CD14-positive monocyte (primary cell): ENCODE measurements around the gene KLC4. TPM values are rescaled to one million over a fixed set of nuclear protein-coding genes. Genes with fewer than 3 reads are reported as not detected.

Experiments used
- DNase-seq, 3 donors: peaks; one replicate each; pipeline ENCODE4 v3.0.0-alpha.2; 2011 to 2022
- H2AFZ ChIP-seq: 2 replicates; pipeline ENCODE4 v1.6.0; 2012; ENCODE audit warnings: mild to moderate bottlenecking, low read depth, low read length, inconsistent platforms; ENCODE audit not compliant: insufficient read depth, poor library complexity, severe bottlenecking
- H3K27ac ChIP-seq, 2 donors: 1 replicate in 1 of 2; 2 replicates in 1 of 2; pipeline ENCODE4 v1.5.1; 2012 to 2013; ENCODE audit warnings: low read length in 2 of 2, control low read depth in 1 of 2, inconsistent platforms in 1 of 2, low read depth in 1 of 2, mild to moderate bottlenecking in 1 of 2
- H3K27me3 ChIP-seq, 2 donors: one replicate each; pipeline versions ENCODE4 v1.6.0 to v1.6.1; 2011 to 2013; ENCODE audit warnings: low read length in 2 of 2; ENCODE audit not compliant: control insufficient read depth in 2 of 2, insufficient read depth in 2 of 2
- H3K36me3 ChIP-seq, 2 donors: replicated peaks in 1 of 2; 1 replicate in 1 of 2; 2 replicates in 1 of 2; pipeline versions ENCODE4 v1.5.1 to v1.6.1; 2012 to 2013; ENCODE audit warnings: low read length in 2 of 2, control low read depth in 1 of 2, inconsistent platforms in 1 of 2, mild to moderate bottlenecking in 1 of 2; ENCODE audit not compliant: insufficient read depth in 2 of 2, control insufficient read depth in 1 of 2
- H3K4me1 ChIP-seq, 2 donors: 1 replicate in 1 of 2; 2 replicates in 1 of 2; pipeline versions ENCODE4 v1.5.1 to v1.6.1; 2012 to 2013; ENCODE audit warnings: low read length in 2 of 2, control low read depth in 1 of 2, inconsistent platforms in 1 of 2, mild to moderate bottlenecking in 1 of 2, moderate library complexity in 1 of 2; ENCODE audit not compliant: insufficient read depth in 2 of 2, control insufficient read depth in 1 of 2
- H3K4me2 ChIP-seq: replicated peaks from 2 replicates; pipeline ENCODE3; 2012; ENCODE audit warnings: low read length, moderate library complexity, mild to moderate bottlenecking; ENCODE audit not compliant: poor library complexity, severe bottlenecking; ENCODE audit errors: extremely low read depth
- H3K4me3 ChIP-seq, 3 experiments: fragments of 200-600 bp in 1 of 3; sonication (generic) in 1 of 3; replicated peaks in 1 of 3; 1 replicate in 2 of 3; 2 replicates in 1 of 3; pipeline ENCODE4 v1.5.1; 2011 to 2013; ENCODE audit warnings: low read length in 3 of 3, mild to moderate bottlenecking in 3 of 3, control low read depth in 2 of 3, low read depth in 2 of 3, inconsistent platforms in 1 of 3, moderate library complexity in 1 of 3
- H3K79me2 ChIP-seq: 2 replicates; pipeline ENCODE4 v1.6.0; 2012; ENCODE audit warnings: mild to moderate bottlenecking, control low read depth, inconsistent platforms, low read length, moderate library complexity; ENCODE audit not compliant: insufficient read depth
- H3K9ac ChIP-seq: 2 replicates; pipeline ENCODE4 v1.6.0; 2017; ENCODE audit warnings: low read length, mild to moderate bottlenecking; ENCODE audit not compliant: insufficient read depth, poor library complexity, severe bottlenecking
- H3K9me3 ChIP-seq, 2 donors: replicated peaks in 1 of 2; 1 replicate in 1 of 2; 2 replicates in 1 of 2; pipeline versions ENCODE4 v1.5.1 to v1.6.1; 2012 to 2013; ENCODE audit warnings: low read length in 2 of 2, control low read depth in 1 of 2; ENCODE audit not compliant: control insufficient read depth in 1 of 2, insufficient read depth in 1 of 2
- H4K20me1 ChIP-seq: 2 replicates; pipeline ENCODE4 v1.6.0; 2012; ENCODE audit warnings: mild to moderate bottlenecking, low read length, control low read depth, moderate library complexity; ENCODE audit not compliant: insufficient read depth
- H3K27ac Mint-ChIP-seq, 7 donors: one replicate each; pipeline ENCODE4 v1.8.0; 2020; ENCODE audit warnings: mild to moderate bottlenecking in 7 of 7, mixed read lengths in 7 of 7, moderate library complexity in 6 of 7, inconsistent platforms in 2 of 7
- H3K27me3 Mint-ChIP-seq, 3 donors: one replicate each; pipeline ENCODE4 v1.8.0; 2021 to 2022; ENCODE audit warnings: low read depth in 3 of 3, mild to moderate bottlenecking in 3 of 3, mixed read lengths in 3 of 3, moderate library complexity in 3 of 3, inconsistent platforms in 1 of 3
- H3K36me3 Mint-ChIP-seq, 2 donors: one replicate each; pipeline ENCODE4 v1.8.0; 2020; ENCODE audit warnings: mixed read lengths in 2 of 2, inconsistent platforms in 1 of 2, mild to moderate bottlenecking in 1 of 2
- H3K4me1 Mint-ChIP-seq: one replicate; pipeline ENCODE4 v1.8.0; 2020; ENCODE audit warnings: mild to moderate bottlenecking, mixed read lengths
- H3K4me3 Mint-ChIP-seq, 2 donors: one replicate each; pipeline ENCODE4 v1.8.0; 2020; ENCODE audit warnings: mild to moderate bottlenecking in 2 of 2, mixed read lengths in 2 of 2, moderate library complexity in 1 of 2
- H3K9me3 Mint-ChIP-seq, 7 donors: one replicate each; pipeline ENCODE4 v1.8.0; 2020 to 2022; ENCODE audit warnings: mixed read lengths in 7 of 7, mild to moderate bottlenecking in 6 of 7, moderate library complexity in 6 of 7, inconsistent platforms in 2 of 7
- CTCF ChIP-seq: fragments of 200-600 bp; IDR thresholded peaks from one replicate; pipeline ENCODE4 v1.8.0; 2022; ENCODE audit warnings: antibody characterized with exemption, mild to moderate bottlenecking
- WGBS: methylation state at CpG from one replicate; pipeline ENCODE4 v1.1.5; 2013; ENCODE audit warnings: missing lambda C conversion rate; ENCODE audit not compliant: insufficient coverage; 5-methylcytosine and 5-hydroxymethylcytosine counted together
- intact Hi-C, 2 donors: fragments of 100-400 bp; cut with micrococcal nuclease; formaldehyde crosslinking; loops; one replicate each; pipeline versions ENCODE4 v1.15.0 to v1.15.1; 2023
- polyA plus RNA-seq, 3 donors: library from polyadenylated mRNA; depleted of rRNA in 1 of 3; unstranded in 2 of 3; stranded (reverse) in 1 of 3; fragments of 300-500 nt in 2 of 3; fragments of >200 nt in 1 of 3; fragmentation: Illumina TruSeq in 2 of 3; gene quantifications; 1 replicate in 2 of 3; 2 replicates in 1 of 3; pipeline ENCODE4 v1.2.3, GENCODE V29; 2012 to 2021

KLC4 gene
- polyA plus RNA-seq, 3 donors, result 6.0 to 16.2 (median 6.1) TPM

GRCh38 chr6:43047998-43048397 is 11.4 kb upstream of the KLC4 start:
- H3K4me1 Mint-ChIP-seq, result peaks cover 17% of the 10 kb centered on the region
- H3K9me3 ChIP-seq, result no peaks in the 10 kb centered on the region
- no peak overlapping the region for H3K27ac ChIP-seq
- no peak overlapping the region for H3K9ac ChIP-seq
- H3K9me3 Mint-ChIP-seq, result peaks cover 0 to 2% (median 0%) of the 10 kb centered on the region in 7 donors
- H3K4me1 ChIP-seq, result peaks cover 5 to 6% of the 10 kb centered on the region in 2 donors
- peaks cover 2% of the 10 kb centered on the region for H3K79me2 ChIP-seq
- H2AFZ ChIP-seq, result no peak overlapping the region
- peaks cover 0 to 3% (median 1%) of the 10 kb centered on the region in 3 donors for H3K27me3 Mint-ChIP-seq
- no peak for TF ChIP-seq CTCF
- H3K27me3 ChIP-seq, result no peaks in the 10 kb centered on the region
- no peaks in the 10 kb centered on the region for H4K20me1 ChIP-seq
- H3K4me3 Mint-ChIP-seq, result no peak overlapping the region
- no peak overlapping the region for H3K4me3 ChIP-seq
- WGBS, result 93% methylated on average over 7 of the region's 7 CpGs
- H3K36me3 Mint-ChIP-seq, result peaks cover 56 to 79% of the 10 kb centered on the region in 2 donors
- DNase-seq, result no peak
- H3K4me2 ChIP-seq, result no peak overlapping the region
- peak overlapping the region in 1 of 7 donors; percentile 23 for H3K27ac Mint-ChIP-seq
- intact Hi-C loops, result no loop called here
- H3K36me3 ChIP-seq, result peaks cover 42 to 69% of the 10 kb centered on the region in 2 donors

DNA sequence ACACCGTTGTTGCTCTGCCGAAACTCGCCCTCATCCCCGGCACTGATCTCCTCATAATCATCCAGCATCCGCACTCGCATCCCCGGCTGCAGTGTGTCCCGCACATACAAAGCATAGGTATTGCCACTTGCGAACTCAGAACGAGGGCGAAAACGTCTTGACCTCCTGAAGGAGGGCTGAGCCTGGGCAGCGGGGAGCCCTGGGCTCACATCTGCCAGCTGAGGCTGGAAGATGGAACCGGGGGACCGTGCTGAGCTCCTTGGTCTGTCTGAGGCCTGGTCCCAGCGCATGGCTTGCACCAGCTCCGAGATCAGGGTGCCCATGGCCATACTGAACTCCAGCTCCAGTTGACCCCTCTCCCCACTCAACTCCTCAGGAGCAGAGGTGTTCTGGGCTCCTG is 8.4 kb upstream of the KLC4 start:
- Mint-ChIP-seq H3K4me1 (peaks cover 27% of the 10 kb centered on the region), H3K36me3 (peaks cover 44 to 59% of the 10 kb centered on the region in 2 donors), H3K4me3 (no peak overlapping the region), H3K9me3 (no peaks in the 10 kb centered on the region), H3K27ac (peak overlapping the region in 1 of 7 donors; percentile 15), H3K27me3 (peaks cover 0 to 5% (median 2%) of the 10 kb centered on the region in 3 donors)
- Histone ChIP-seq H3K9ac (no peak overlapping the region), H2AFZ (no peak overlapping the region), H4K20me1 (no peaks in the 10 kb centered on the region), H3K27me3 (no peaks in the 10 kb centered on the region), H3K9me3 (no peaks in the 10 kb centered on the region), H3K4me1 (peaks cover 11 to 20% of the 10 kb centered on the region in 2 donors), H3K27ac (no peak overlapping the region), H3K4me2 (no peak overlapping the region), H3K4me3 (no peak overlapping the region), H3K36me3 (peaks cover 30 to 53% of the 10 kb centered on the region in 2 donors), H3K79me2 (peaks cover 2% of the 10 kb centered on the region)
- TF ChIP-seq CTCF, result no peak
- 97% methylated on average over 15 of the region's 17 CpGs for WGBS
- DNase-seq, result no peak
- intact Hi-C loops, result loop anchor here in 1 of 2 donors (10.0 kb wide), 1 partner anchor 124 kb away; the partner anchor contains the start of gene SRF
